B cell (primary cell): ENCODE data around the gene CADPS.

Experiments used
- EZH2 ChIP-seq: IDR thresholded peaks from 2 replicates; pipeline ENCODE4 v1.6.1; 2012; ENCODE audit warnings: borderline replicate concordance, low read depth, mild to moderate bottlenecking, moderate library complexity, low read length; ENCODE audit not compliant: insufficient read depth, poor library complexity, severe bottlenecking
- TF ChIP-seq, protein P1 (sequence below): fragments of 200-600 bp; IDR thresholded peaks from one replicate; pipeline ENCODE4 v1.8.0; 2022; ENCODE audit warnings: antibody characterized with exemption, mild to moderate bottlenecking

- TF ChIP-seq, protein P1, sequence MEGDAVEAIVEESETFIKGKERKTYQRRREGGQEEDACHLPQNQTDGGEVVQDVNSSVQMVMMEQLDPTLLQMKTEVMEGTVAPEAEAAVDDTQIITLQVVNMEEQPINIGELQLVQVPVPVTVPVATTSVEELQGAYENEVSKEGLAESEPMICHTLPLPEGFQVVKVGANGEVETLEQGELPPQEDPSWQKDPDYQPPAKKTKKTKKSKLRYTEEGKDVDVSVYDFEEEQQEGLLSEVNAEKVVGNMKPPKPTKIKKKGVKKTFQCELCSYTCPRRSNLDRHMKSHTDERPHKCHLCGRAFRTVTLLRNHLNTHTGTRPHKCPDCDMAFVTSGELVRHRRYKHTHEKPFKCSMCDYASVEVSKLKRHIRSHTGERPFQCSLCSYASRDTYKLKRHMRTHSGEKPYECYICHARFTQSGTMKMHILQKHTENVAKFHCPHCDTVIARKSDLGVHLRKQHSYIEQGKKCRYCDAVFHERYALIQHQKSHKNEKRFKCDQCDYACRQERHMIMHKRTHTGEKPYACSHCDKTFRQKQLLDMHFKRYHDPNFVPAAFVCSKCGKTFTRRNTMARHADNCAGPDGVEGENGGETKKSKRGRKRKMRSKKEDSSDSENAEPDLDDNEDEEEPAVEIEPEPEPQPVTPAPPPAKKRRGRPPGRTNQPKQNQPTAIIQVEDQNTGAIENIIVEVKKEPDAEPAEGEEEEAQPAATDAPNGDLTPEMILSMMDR, result no peak
- no peak for TF ChIP-seq EZH2
Observed at GRCh38 chr3:62479326-62479725, 395.9 kb downstream of the CADPS start.
